Gastroesophageal sphincter (tissue), 4 donors: ENCODE measurements around the gene GLMN. TPM values are rescaled to one million over a fixed set of nuclear protein-coding genes. Genes with fewer than 3 reads are reported as not detected.

Source experiments
- ATAC-seq: fragments of 150-250 bp; one replicate; pipeline ENCODE4 v1.9.1; 2016; ENCODE audit warnings: mild to moderate bottlenecking, moderate library complexity
- H3K27ac ChIP-seq, 4 donors: fragments of 200-600 bp; sonication (generic) in 3 of 4; 1 replicate in 3 of 4; 2 replicates in 1 of 4; pipeline ENCODE4 v1.5.1; 2016 to 2019
- H3K27me3 ChIP-seq: fragments of 200-600 bp; sonication (generic); one replicate; pipeline ENCODE4 v1.5.1; 2019
- H3K36me3 ChIP-seq, 2 donors: fragments of 200-600 bp; sonication (generic); one replicate each; pipeline ENCODE4 v1.5.1; 2019; ENCODE audit warnings: control low read depth in 1 of 2
- H3K4me1 ChIP-seq, 3 donors: fragments of 200-600 bp; sonication (generic); 1 replicate in 2 of 3; 2 replicates in 1 of 3; pipeline ENCODE4 v1.5.1; 2016 to 2019; ENCODE audit warnings: control low read depth in 2 of 3
- H3K4me3 ChIP-seq, 2 donors: fragments of 200-600 bp; sonication (generic); one replicate each; pipeline ENCODE4 v1.5.1; 2019; ENCODE audit warnings: mild to moderate bottlenecking in 1 of 2, moderate library complexity in 1 of 2
- H3K9me3 ChIP-seq, 3 donors: fragments of 200-600 bp; sonication (generic); one replicate each; pipeline ENCODE4 v1.5.1; 2017 to 2019; ENCODE audit warnings: control low read depth in 2 of 3
- CTCF ChIP-seq, 4 experiments: fragments of 200-600 bp in 2 of 4; fragments of 450-650 bp in 2 of 4; sonication (generic) in 1 of 4; IDR thresholded peaks; one replicate each; pipeline ENCODE4 v1.5.1; 2017 to 2019; ENCODE audit warnings: antibody characterized with exemption in 4 of 4, mild to moderate bottlenecking in 2 of 4, moderate library complexity in 2 of 4
- EP300 ChIP-seq: sonication (generic); formaldehyde crosslinking; IDR thresholded peaks from one replicate; pipeline ENCODE4 v1.6.1; 2017; ENCODE audit warnings: antibody characterized with exemption, mild to moderate bottlenecking
- POLR2A ChIP-seq, 2 donors: fragments of 450-650 bp; IDR thresholded peaks; one replicate each; pipeline ENCODE4 v1.6.1; 2017; ENCODE audit warnings: antibody characterized with exemption in 2 of 2, mild to moderate bottlenecking in 2 of 2, moderate library complexity in 1 of 2
- POLR2AphosphoS5 ChIP-seq: sonication (generic); formaldehyde crosslinking; IDR thresholded peaks from one replicate; pipeline ENCODE4 v1.6.1; 2017; ENCODE audit warnings: antibody characterized with exemption
- WGBS, 2 donors: methylation state at CpG; one replicate each; pipeline ENCODE4 v1.1.5; 2018; ENCODE audit warnings: low coverage in 1 of 2; 5-methylcytosine and 5-hydroxymethylcytosine counted together
- total RNA-seq, 4 donors: library from RNA; depleted of rRNA; stranded (reverse); fragments of >200 nt; gene quantifications; one replicate each; pipeline ENCODE4 v1.1.0, GENCODE V29; 2016

Gene GLMN
- total RNA-seq, 4 donors from 2014 or later: 5.1 to 19.1 (median 11.5) TPM

DNA sequence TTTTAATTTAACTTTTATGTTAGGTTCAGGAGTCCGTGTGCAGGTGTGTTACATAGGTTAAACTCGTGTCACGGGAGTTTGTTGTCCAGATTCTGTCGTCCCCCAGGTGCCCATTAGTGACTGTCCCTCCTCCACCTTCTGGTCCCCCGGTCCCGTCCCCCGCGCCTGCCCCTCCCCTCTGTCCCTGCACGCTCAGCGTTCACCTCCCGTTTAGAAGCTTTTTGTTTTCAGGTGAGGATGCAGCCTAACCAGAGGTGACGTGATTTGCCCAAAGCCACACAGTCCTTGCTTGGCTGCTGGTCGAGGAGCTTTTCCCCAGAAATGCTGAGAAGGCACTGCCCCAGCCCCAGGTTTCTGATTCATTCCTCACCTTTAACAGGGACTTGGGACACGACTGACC is 80.2 kb downstream of the GLMN start:
- no peak overlapping the region for H3K4me3 ChIP-seq
- 74 to 85% methylated on average over 9 of the region's 14 CpGs for WGBS, 2 donors
- ATAC-seq: no peak
- H3K4me1 ChIP-seq: no peaks in the 10 kb centered on the region
- H3K27ac ChIP-seq: no peak overlapping the region
- no peaks in the 10 kb centered on the region for H3K36me3 ChIP-seq
- H3K9me3 ChIP-seq: no peaks in the 10 kb centered on the region
- no peaks in the 10 kb centered on the region for H3K27me3 ChIP-seq
- TF ChIP-seq POLR2A (IDR thresholded peaks at IDR 0.05): no peak
- TF ChIP-seq POLR2AphosphoS5: no peak
- TF ChIP-seq EP300: no peak
- no peak for TF ChIP-seq CTCF (IDR thresholded peaks at IDR 0.05)

DNA sequence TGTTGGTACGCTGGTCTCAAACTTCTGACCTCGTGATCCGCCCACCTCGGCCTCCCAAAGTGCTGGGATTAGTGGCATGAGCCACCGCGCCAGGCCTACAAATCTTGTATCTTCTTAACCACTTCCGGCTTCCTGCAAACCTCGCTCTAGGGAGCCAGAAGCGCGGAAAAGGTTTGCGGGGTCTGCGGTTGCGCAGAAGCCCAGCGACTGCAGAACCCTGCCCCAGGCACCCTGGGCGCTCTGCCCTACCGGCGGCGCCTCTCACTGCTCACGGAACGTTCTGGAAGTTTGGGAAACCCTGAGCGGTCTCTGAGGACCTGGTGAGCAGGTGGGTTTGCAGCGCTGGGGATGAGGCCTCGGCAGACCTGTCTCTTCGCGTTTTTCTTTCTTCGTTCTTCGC is 81.1 kb downstream of the GLMN start, which contains the start of gene C1orf146:
TSS of gene C1orf146 (plus strand) at position 195 of the 400 bp plus-strand sequence. CDS start 13,506 bp downstream, outside the sequence.
- H3K4me3 ChIP-seq: no peak within 1 kb of the TSS
- no peak for ATAC-seq
- H3K4me1 ChIP-seq: no peaks in the 10 kb centered on the region
- H3K36me3 ChIP-seq: no peaks in the 10 kb centered on the region
- no peaks in the 10 kb centered on the region for H3K9me3 ChIP-seq
- no peak for TF ChIP-seq POLR2AphosphoS5
- no peak for TF ChIP-seq EP300
- 90% methylated on average over 2 of the region's 27 CpGs; no CpG with 5 or more reads in 1 of the 2 donors for WGBS, 2 donors
- H3K27me3 ChIP-seq: no peaks in the 10 kb centered on the region
- H3K27ac ChIP-seq: no peak within 1 kb of the TSS

- TF ChIP-seq EP300 (no peak), CTCF (IDR thresholded peaks at IDR 0.05) (no peak), POLR2AphosphoS5 (no peak), POLR2A (IDR thresholded peaks at IDR 0.05) (no peak)
- Histone ChIP-seq H3K9me3 (peaks cover 0 to 9% (median 0%) of the 10 kb centered on the region in 3 donors), H3K27ac (no peak overlapping the region), H3K36me3 (no peaks in the 10 kb centered on the region), H3K4me3 (no peak overlapping the region), H3K27me3 (no peaks in the 10 kb centered on the region), H3K4me1 (no peaks in the 10 kb centered on the region)
- 71 to 76% methylated on average over 1 to 2 of the region's 2 CpGs for WGBS, 2 donors
- ATAC-seq: no peak
Observed at GRCh38 chr1:92211166-92211565, 87.6 kb downstream of the GLMN start.

- no peaks in the 10 kb centered on the region for H3K27me3 ChIP-seq
- TF ChIP-seq CTCF (IDR thresholded peaks at IDR 0.05): no peak
- no peak for TF ChIP-seq EP300
- TF ChIP-seq POLR2AphosphoS5: no peak
- TF ChIP-seq POLR2A (IDR thresholded peaks at IDR 0.05): no peak
- 70 to 83% methylated on average over 1 to 2 of the region's 2 CpGs for WGBS, 2 donors
- H3K4me3 ChIP-seq: no peak overlapping the region
- no peaks in the 10 kb centered on the region for H3K36me3 ChIP-seq
- H3K9me3 ChIP-seq: peaks cover 0 to 11% (median 0%) of the 10 kb centered on the region in 3 donors
- no peak for ATAC-seq
- H3K4me1 ChIP-seq: no peaks in the 10 kb centered on the region
- no peak overlapping the region for H3K27ac ChIP-seq
Observed at GRCh38 chr1:92210701-92211100, 88.1 kb downstream of the GLMN start.

DNA sequence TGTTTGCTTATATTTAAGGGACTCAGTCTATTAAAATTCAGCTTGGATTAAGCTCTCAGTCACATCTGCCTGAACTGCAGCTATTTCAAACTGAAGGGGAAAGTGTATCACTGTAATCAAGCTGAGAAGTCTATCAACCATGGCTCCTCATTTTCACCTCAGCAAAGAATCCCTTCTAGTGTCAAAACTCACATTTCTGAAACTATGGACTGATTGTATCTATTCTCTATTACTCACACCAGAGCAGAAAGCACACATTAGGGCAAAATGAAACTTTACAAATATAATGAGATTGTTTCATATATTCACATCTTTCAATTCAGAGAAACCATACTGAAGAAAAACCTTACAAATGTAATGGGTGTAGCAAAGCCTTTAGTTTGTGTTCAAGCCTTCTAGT is 95.7 kb downstream of the GLMN start:
- no peak overlapping the region for H3K4me3 ChIP-seq

More for the DNA sequence above, 95.7 kb downstream of the GLMN start:
- no peaks in the 10 kb centered on the region for H3K27me3 ChIP-seq
- H3K27ac ChIP-seq: no peak overlapping the region
- no peaks in the 10 kb centered on the region for H3K36me3 ChIP-seq
- H3K4me1 ChIP-seq: no peaks in the 10 kb centered on the region
- TF ChIP-seq EP300 (no peak), CTCF (IDR thresholded peaks at IDR 0.05) (no peak), POLR2AphosphoS5 (no peak), POLR2A (IDR thresholded peaks at IDR 0.05) (no peak)
- H3K9me3 ChIP-seq: peaks cover 0 to 11% (median 0%) of the 10 kb centered on the region in 3 donors
- ATAC-seq: no peak
